ENCODE results near the gene OR10J4. TPM values are rescaled to one million over a fixed set of nuclear protein-coding genes. Genes with fewer than 3 reads are reported as not detected.

Gene OR10J4
- not detected for polyA plus RNA-seq (2012; ENCODE audit: low read depth, missing spikeins)

- FAIRE-seq: no peak
- TF ChIP-seq POU2F2 (IDR thresholded peaks at IDR 0.05; ENCODE audit: low read depth, low read length): no peak
- TF ChIP-seq POLR2A (IDR thresholded peaks at IDR 0.05; ENCODE audit: low read depth, low read length): no peak
- no peak for TF ChIP-seq PAX5 (IDR thresholded peaks at IDR 0.05; ENCODE audit: insufficient read depth, low read length, severe bottlenecking)
- no peak for DNase-seq (ENCODE audit: insufficient read length, low spot score)
These were observed at the start of gene OR10J4 for GRCh38 chr1:159431904-159432303. Gene OR10J4, plus strand, starts transcription at chr1:159432204.

- TF ChIP-seq PAX5 (IDR thresholded peaks at IDR 0.05; ENCODE audit: insufficient read depth, low read length, severe bottlenecking): no peak
- no peak for TF ChIP-seq TAF1 (IDR thresholded peaks at IDR 0.05; ENCODE audit: low read depth, low read length)
- TF ChIP-seq SPI1 (IDR thresholded peaks at IDR 0.05; ENCODE audit: low read depth, low read length): no peak
- TF ChIP-seq POLR2AphosphoS5 (IDR thresholded peaks at IDR 0.05; ENCODE audit: low read depth, low read length): no peak
- TF ChIP-seq POU2F2 (IDR thresholded peaks at IDR 0.05; ENCODE audit: low read depth, low read length): no peak
- no peak for TF ChIP-seq POLR2A (IDR thresholded peaks at IDR 0.05; ENCODE audit: low read depth, low read length)
- FAIRE-seq (no peak), DNase-seq (ENCODE audit: insufficient read length, low spot score) (no peak)
These were observed 25.2 kb upstream of the OR10J4 start for GRCh38 chr1:159406821-159407220.

GRCh38 chr1:159408862-159409400 lies 23.1 kb upstream of the OR10J4 start:
- DNase-seq (ENCODE audit: insufficient read length, low spot score): no peak
- no peak for FAIRE-seq
- TF ChIP-seq POLR2A (IDR thresholded peaks at IDR 0.05; ENCODE audit: low read depth, low read length) (no peak), PAX5 (IDR thresholded peaks at IDR 0.05; ENCODE audit: insufficient read depth, low read length, severe bottlenecking) (no peak), POU2F2 (IDR thresholded peaks at IDR 0.05; ENCODE audit: low read depth, low read length) (no peak), SPI1 (IDR thresholded peaks at IDR 0.05; ENCODE audit: low read depth, low read length) (no peak), POLR2AphosphoS5 (IDR thresholded peaks at IDR 0.05; ENCODE audit: low read depth, low read length) (no peak), TAF1 (IDR thresholded peaks at IDR 0.05; ENCODE audit: low read depth, low read length) (no peak)

- DNase-seq (ENCODE audit: insufficient read length, low spot score) (no peak), FAIRE-seq (no peak)
- TF ChIP-seq TAF1 (IDR thresholded peaks at IDR 0.05; ENCODE audit: low read depth, low read length) (no peak), POU2F2 (IDR thresholded peaks at IDR 0.05; ENCODE audit: low read depth, low read length) (no peak), POLR2AphosphoS5 (IDR thresholded peaks at IDR 0.05; ENCODE audit: low read depth, low read length) (no peak), POLR2A (IDR thresholded peaks at IDR 0.05; ENCODE audit: low read depth, low read length) (no peak), PAX5 (IDR thresholded peaks at IDR 0.05; ENCODE audit: insufficient read depth, low read length, severe bottlenecking) (no peak), SPI1 (IDR thresholded peaks at IDR 0.05; ENCODE audit: low read depth, low read length) (no peak)
These were observed 10.2 kb upstream of the OR10J4 start for GRCh38 chr1:159421821-159422220.

GRCh38 chr1:159428536-159428935 lies 3.5 kb upstream of the OR10J4 start:
- DNase-seq (ENCODE audit: insufficient read length, low spot score) (no peak), FAIRE-seq (no peak)
- no peak for TF ChIP-seq POLR2A (IDR thresholded peaks at IDR 0.05; ENCODE audit: low read depth, low read length)
- no peak for TF ChIP-seq POU2F2 (IDR thresholded peaks at IDR 0.05; ENCODE audit: low read depth, low read length)
- TF ChIP-seq TAF1 (IDR thresholded peaks at IDR 0.05; ENCODE audit: low read depth, low read length): no peak
- TF ChIP-seq SPI1 (IDR thresholded peaks at IDR 0.05; ENCODE audit: low read depth, low read length): no peak
- TF ChIP-seq POLR2AphosphoS5 (IDR thresholded peaks at IDR 0.05; ENCODE audit: low read depth, low read length): no peak
- no peak for TF ChIP-seq PAX5 (IDR thresholded peaks at IDR 0.05; ENCODE audit: insufficient read depth, low read length, severe bottlenecking)

- TF ChIP-seq POLR2A (IDR thresholded peaks at IDR 0.05; ENCODE audit: low read depth, low read length) (no peak), SPI1 (IDR thresholded peaks at IDR 0.05; ENCODE audit: low read depth, low read length) (no peak), TAF1 (IDR thresholded peaks at IDR 0.05; ENCODE audit: low read depth, low read length) (no peak), PAX5 (IDR thresholded peaks at IDR 0.05; ENCODE audit: insufficient read depth, low read length, severe bottlenecking) (no peak), POU2F2 (IDR thresholded peaks at IDR 0.05; ENCODE audit: low read depth, low read length) (no peak), POLR2AphosphoS5 (IDR thresholded peaks at IDR 0.05; ENCODE audit: low read depth, low read length) (no peak)
- FAIRE-seq: no peak
- DNase-seq (ENCODE audit: insufficient read length, low spot score): no peak
These were observed 2.7 kb upstream of the OR10J4 start for GRCh38 chr1:159429074-159429861.

GRCh38 chr1:159430985-159431384 lies 1.0 kb upstream of the OR10J4 start:
- DNase-seq (ENCODE audit: insufficient read length, low spot score) (no peak), FAIRE-seq (no peak)
- TF ChIP-seq PAX5 (IDR thresholded peaks at IDR 0.05; ENCODE audit: insufficient read depth, low read length, severe bottlenecking): no peak
- no peak for TF ChIP-seq TAF1 (IDR thresholded peaks at IDR 0.05; ENCODE audit: low read depth, low read length)
- no peak for TF ChIP-seq POU2F2 (IDR thresholded peaks at IDR 0.05; ENCODE audit: low read depth, low read length)
- no peak for TF ChIP-seq POLR2A (IDR thresholded peaks at IDR 0.05; ENCODE audit: low read depth, low read length)
- TF ChIP-seq POLR2AphosphoS5 (IDR thresholded peaks at IDR 0.05; ENCODE audit: low read depth, low read length): no peak
- TF ChIP-seq SPI1 (IDR thresholded peaks at IDR 0.05; ENCODE audit: low read depth, low read length): no peak

- DNase-seq (ENCODE audit: insufficient read length, low spot score): no peak
- TF ChIP-seq POU2F2 (IDR thresholded peaks at IDR 0.05; ENCODE audit: low read depth, low read length) (no peak), PAX5 (IDR thresholded peaks at IDR 0.05; ENCODE audit: insufficient read depth, low read length, severe bottlenecking) (no peak), TAF1 (IDR thresholded peaks at IDR 0.05; ENCODE audit: low read depth, low read length) (no peak), POLR2A (IDR thresholded peaks at IDR 0.05; ENCODE audit: low read depth, low read length) (no peak), POLR2AphosphoS5 (IDR thresholded peaks at IDR 0.05; ENCODE audit: low read depth, low read length) (no peak), SPI1 (IDR thresholded peaks at IDR 0.05; ENCODE audit: low read depth, low read length) (no peak)
- FAIRE-seq: no peak
These were observed 4.5 kb downstream of the OR10J4 start for GRCh38 chr1:159436469-159436868.

GRCh38 chr1:159439422-159439821 lies 7.4 kb downstream of the OR10J4 start, which contains the start of gene OR10J1:
Gene OR10J1, plus strand, starts transcription at chr1:159439722. Its CDS starts 70 bp downstream, at chr1:159439792.
- FAIRE-seq (no peak), DNase-seq (ENCODE audit: insufficient read length, low spot score) (no peak)
- TF ChIP-seq POLR2A (IDR thresholded peaks at IDR 0.05; ENCODE audit: low read depth, low read length) (no peak), POU2F2 (IDR thresholded peaks at IDR 0.05; ENCODE audit: low read depth, low read length) (no peak)

All from GM12891 (cell line).